KOPT-K1 (cell line): ENCODE data around the gene CEL.
"Not testable (repeated sequence)": the region's sequence is repeated elsewhere in the genome, so short reads cannot be mapped to it uniquely, and the experiment has no call there.

ENCODE experiments used
- H3K27ac ChIP-seq: fragments of 200-600 bp; sonication (generic); 2 replicates; pipeline ENCODE4 v1.5.1; 2016; ENCODE audit warnings: antibody characterized with exemption, mild to moderate bottlenecking, low read depth, low read length; ENCODE audit not compliant: poor library complexity, severe bottlenecking
- H3K36me3 ChIP-seq: fragments of 200-600 bp; sonication (generic); 2 replicates; pipeline ENCODE4 v1.5.1; 2017; ENCODE audit warnings: antibody characterized with exemption, mild to moderate bottlenecking, low read length, moderate library complexity; ENCODE audit not compliant: insufficient read depth
- H3K9me3 ChIP-seq: fragments of 200-600 bp; sonication (generic); 2 replicates; pipeline ENCODE4 v1.5.1; 2017; ENCODE audit warnings: antibody characterized with exemption, low read length, mild to moderate bottlenecking; ENCODE audit not compliant: insufficient read depth, poor library complexity, severe bottlenecking

CEL gene

DNA sequence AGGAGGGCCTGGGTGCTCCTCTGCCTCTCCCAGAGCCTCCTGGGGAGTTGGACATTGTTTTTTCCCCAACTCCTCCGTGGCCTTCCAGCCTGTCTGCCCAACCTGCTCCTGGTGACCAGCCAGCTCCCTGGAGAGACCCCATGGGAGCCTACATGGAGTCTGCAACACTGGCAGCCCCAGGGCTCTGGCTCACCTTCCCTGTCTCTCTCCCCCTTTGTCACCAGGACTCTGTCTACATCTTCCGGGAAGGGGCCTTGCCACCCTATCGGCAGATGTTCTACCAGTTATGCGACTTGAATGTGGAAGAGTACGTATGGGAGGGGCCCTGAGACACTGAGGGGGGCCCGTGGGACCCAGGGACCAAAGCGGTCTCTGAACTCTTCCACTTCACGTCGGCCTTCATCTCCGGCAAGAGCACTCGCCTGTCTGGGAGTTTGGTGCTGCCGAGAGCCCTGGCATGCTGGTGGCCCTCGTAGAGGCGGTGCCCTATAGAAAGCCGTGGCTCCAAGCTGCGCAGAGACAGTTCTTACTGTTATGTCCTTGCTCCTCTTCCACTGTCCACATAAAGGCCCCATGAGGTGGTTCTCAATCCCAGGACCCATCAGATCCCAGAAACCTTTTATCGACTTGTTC is 5.9 kb upstream of the CEL start:
- Histone ChIP-seq H3K36me3 (peaks cover 78% of the 10 kb centered on the region), H3K27ac (peak overlapping the region; percentile 60), H3K9me3 (no peaks in the 10 kb centered on the region)

DNA sequence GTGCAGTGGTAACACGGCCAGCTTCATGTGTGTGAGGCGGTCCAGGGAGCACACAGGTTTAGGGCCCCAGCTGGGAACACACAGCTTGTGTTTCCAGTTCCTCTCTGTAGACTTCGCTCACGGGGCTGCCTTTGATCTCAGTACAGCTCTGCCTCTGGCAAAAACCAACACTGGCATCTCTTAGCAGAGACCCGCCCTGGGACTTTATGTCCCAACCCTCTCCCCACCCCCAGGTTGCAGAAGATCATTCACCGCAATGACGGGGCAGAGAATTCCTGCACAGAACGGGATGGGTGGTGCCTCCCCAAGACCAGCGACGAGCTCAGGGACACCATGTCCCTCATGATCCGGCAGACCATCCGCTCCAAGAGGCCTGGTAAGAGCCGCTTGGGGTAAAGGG is 5.2 kb upstream of the CEL start:
- peaks cover 72% of the 10 kb centered on the region for H3K36me3 ChIP-seq
- no peaks in the 10 kb centered on the region for H3K9me3 ChIP-seq
- H3K27ac ChIP-seq, result peak overlapping the region; percentile 60

DNA sequence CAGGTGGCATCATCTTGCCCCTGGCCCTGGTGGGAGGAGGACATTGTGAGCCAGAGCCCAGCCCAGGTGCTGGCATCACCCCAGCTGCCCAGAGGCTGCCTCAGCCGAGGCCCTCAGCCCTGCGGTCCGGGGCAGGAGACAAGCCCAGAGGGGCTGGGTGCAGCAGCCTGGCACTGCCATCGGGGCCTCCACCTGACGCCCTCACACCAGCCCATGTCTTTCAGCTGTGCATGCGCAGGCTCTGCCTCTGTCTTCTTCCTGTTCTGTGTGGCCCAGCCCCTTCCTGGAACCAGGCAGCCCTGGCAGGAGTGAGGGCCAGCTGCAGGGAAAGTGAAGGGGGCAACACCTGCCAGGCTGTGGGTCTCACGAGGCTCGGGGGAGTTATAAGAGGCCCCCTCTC is 4.8 kb upstream of the CEL start:
- H3K27ac ChIP-seq, result peak overlapping the region; percentile 60
- H3K36me3 ChIP-seq, result peaks cover 67% of the 10 kb centered on the region
- H3K9me3 ChIP-seq, result no peaks in the 10 kb centered on the region

DNA sequence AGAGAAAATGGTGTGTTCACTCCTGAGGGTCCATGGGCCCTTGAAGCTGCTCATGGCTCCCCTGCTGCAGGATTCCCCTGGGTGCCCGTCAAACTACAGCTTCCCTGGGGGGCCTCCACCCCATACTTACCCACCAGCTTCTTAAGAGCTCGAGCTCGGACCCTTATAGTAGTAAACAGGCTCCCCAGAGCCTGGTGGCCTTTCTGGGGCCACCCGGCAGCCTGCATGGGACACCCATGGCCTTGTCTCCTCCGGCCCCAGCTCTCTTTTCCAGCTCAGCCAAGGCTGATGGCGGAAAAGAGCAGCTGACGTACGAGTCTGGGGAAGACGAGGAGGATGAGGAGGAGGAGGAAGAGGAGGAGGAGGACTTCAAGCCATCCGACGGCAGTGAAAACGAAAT is 4.2 kb upstream of the CEL start:
- Histone ChIP-seq H3K9me3 (no peaks in the 10 kb centered on the region), H3K27ac (peak overlapping the region; percentile 60), H3K36me3 (peaks cover 62% of the 10 kb centered on the region)

DNA sequence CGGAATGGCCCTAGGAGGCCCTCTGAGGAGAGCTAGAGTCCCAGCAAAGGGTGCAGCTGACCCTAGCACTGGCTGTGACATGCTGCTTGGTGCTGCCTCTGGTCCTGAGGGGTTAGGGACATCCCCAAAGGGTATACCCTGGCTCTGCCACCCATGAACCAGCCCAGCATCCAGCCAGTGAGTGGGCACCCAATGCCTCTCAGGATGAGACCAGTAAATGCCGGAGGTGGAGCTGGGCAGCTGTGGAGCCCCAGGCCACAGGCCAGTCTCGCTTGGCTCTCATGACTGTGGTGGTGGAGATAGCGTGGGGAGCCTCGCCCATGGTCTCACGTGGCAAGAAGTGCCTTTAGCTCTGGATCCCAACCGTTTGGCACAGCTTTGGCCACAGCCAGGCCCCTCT is 3.7 kb upstream of the CEL start:
- no peaks in the 10 kb centered on the region for H3K9me3 ChIP-seq
- H3K36me3 ChIP-seq, result peaks cover 57% of the 10 kb centered on the region
- peak overlapping the region; percentile 60 for H3K27ac ChIP-seq

DNA sequence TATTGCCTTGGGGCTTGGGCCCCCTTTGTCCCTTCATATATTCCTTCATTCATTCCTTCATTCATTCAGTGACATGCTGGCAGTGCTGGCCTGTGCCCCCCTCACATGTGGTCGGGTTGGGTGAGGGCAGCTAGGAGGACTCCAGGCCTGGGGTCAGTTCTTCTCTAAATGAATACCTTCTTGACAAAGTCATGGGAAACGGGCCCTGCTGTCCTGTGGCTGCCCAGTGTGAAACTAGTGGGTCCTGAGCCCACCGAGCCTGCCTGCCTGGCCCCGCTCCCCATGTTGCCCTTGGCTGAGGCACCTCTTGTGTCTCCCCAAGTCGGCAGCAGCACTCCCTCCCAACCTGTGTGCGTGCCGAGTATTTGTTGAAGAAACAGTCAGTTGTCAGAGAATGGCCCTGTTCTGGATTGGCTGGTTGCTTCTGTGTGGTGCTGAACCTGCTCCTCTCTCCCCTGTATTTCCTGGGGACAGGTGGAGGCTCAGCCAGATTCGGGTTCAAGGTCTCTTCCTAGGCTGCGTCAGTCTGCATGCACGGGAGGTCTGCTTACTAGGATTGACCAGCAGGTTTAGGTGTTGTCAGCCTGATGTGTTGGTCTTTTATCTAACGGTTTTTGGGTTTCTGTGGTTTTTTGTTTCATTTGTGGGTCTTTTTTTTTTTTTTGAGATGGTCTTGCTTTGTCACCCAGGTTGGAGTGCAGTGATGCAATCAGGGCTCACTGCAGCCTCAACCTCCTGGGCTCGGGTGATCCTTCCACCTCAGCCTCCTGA is 3.0 kb upstream of the CEL start:
- peaks cover 50% of the 10 kb centered on the region for H3K36me3 ChIP-seq
- H3K27ac ChIP-seq, result peak overlapping the region; percentile 60
- no peaks in the 10 kb centered on the region for H3K9me3 ChIP-seq

DNA sequence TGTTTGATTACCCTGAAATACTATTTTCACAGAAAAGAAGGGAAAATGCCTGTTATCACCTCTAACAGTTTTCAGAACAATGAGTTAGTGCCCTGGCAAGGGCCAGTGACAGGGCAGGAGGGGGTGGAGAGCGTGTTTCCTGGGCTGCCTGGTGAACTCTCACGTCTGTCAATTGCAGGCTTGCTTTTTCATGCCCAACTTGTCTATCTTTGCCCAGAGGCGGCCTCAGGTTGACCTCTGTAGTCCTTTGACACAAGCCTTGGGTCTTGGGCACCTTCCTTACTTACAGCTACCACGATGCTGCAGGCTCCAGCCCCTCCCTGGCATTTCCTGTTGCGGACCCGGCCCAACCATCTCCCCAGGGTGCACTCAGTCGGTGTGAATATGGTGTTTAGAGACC is 2.2 kb upstream of the CEL start:
- Histone ChIP-seq H3K27ac (peak overlapping the region; percentile 60), H3K36me3 (peaks cover 48% of the 10 kb centered on the region), H3K9me3 (no peaks in the 10 kb centered on the region)

DNA sequence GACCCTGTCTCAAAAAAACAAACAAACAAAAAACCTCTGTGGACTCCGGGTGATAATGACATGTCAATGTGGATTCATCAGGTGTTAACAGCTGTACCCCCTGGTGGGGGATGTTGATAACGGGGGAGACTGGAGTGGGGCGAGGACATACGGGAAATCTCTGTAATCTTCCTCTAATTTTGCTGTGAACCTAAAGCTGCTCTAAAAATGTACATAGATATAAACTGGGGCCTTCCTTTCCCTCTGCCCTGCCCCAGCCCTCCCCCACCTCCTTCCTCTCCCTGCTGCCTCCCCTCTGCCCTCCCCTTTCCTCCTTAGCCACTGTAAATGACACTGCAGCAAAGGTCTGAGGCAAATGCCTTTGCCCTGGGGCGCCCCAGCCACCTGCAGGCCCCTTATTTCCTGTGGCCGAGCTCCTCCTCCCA is 1.4 kb upstream of the CEL start:
- H3K27ac ChIP-seq, result peak overlapping the region; percentile 60
- no peaks in the 10 kb centered on the region for H3K9me3 ChIP-seq
- H3K36me3 ChIP-seq, result peaks cover 41% of the 10 kb centered on the region

DNA sequence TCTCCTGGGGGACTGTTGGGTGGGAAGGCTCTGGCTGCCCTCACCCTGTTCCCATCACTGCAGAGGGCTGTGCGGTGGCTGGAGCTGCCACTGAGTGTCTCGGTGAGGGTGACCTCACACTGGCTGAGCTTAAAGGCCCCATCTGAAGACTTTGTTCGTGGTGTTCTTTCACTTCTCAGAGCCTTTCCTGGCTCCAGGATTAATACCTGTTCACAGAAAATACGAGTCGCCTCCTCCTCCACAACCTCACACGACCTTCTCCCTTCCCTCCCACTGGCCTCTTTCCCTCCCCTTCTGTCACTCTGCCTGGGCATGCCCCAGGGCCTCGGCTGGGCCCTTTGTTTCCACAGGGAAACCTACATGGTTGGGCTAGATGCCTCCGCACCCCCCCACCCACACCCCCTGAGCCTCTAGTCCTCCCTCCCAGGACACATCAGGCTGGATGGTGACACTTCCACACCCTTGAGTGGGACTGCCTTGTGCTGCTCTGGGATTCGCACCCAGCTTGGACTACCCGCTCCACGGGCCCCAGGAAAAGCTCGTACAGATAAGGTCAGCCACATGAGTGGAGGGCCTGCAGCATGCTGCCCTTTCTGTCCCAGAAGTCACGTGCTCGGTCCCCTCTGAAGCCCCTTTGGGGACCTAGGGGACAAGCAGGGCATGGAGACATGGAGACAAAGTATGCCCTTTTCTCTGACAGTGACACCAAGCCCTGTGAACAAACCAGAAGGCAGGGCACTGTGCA is 590 bp upstream of the CEL start:
- peak overlapping the region; percentile 60 for H3K27ac ChIP-seq
- H3K36me3 ChIP-seq, result peaks cover 34% of the 10 kb centered on the region
- H3K9me3 ChIP-seq, result not testable (repeated sequence)

DNA sequence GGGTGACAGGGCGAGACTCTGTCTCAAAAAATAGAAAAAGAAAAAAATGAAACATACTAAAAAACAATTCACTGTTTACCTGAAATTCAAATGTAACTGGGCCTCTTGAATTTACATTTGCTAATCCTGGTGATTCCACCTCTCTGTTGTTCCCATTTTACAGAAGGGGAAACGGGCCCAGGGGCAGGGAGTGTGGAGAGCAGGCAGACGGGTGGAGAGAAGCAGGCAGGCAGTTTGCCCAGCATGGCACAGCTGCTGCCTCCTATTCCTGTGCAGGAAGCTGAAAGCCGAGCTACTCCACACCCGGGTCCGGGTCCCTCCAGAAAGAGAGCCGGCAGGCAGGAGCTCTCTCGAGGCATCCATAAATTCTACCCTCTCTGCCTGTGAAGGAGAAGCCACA is 788 bp downstream of the CEL start:
- not testable (repeated sequence) for H3K9me3 ChIP-seq, H3K27ac ChIP-seq
- peaks cover 24% of the 10 kb centered on the region for H3K36me3 ChIP-seq

DNA sequence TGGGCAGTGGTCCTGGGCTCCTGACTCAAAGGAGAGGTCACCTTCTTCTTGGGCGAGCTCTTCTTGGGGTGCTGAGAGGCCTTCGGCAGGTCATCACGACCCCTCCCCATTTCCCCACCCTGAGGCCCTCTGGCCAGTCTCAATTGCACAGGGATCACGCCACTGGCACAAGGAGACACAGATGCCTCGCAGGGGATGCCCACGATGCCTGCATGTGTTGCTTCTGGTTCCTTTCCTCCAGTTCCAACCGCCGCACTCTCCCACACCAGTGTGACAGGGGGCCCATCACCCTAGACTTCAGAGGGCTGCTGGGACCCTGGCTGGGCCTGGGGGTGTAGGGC is 1.3 kb downstream of the CEL start:
- Histone ChIP-seq H3K9me3 (no peaks in the 10 kb centered on the region), H3K36me3 (peaks cover 23% of the 10 kb centered on the region), H3K27ac (no peak overlapping the region)

DNA sequence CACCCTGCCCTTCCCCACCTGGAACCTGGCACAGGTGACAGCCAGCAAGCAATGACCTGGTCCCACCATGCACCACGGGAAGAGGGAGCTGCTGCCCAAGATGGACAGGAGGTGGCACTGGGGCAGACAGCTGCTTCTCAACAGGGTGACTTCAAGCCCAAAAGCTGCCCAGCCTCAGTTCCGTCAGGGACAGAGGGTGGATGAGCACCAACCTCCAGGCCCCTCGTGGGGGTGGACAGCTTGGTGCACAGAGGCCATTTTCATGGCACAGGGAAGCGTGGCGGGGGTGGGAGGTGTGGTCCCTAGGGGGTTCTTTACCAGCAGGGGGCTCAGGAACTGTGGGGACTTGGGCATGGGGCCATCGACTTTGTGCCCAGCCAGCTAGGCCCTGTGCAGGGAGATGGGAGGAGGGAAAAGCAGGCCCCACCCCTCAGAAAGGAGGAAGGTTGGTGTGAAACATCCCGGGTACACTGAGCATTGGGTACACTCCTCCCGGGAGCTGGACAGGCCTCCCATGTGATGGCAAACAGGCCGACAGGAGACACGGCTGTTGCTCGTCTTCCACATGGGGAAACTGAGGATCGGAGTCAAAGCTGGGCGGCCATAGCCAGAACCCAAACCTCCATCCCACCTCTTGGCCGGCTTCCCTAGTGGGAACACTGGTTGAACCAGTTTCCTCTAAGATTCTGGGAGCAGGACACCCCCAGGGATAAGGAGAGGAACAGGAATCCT is 1.9 kb downstream of the CEL start:
- no peak overlapping the region for H3K27ac ChIP-seq
- H3K9me3 ChIP-seq, result no peaks in the 10 kb centered on the region
- H3K36me3 ChIP-seq, result peaks cover 17% of the 10 kb centered on the region

DNA sequence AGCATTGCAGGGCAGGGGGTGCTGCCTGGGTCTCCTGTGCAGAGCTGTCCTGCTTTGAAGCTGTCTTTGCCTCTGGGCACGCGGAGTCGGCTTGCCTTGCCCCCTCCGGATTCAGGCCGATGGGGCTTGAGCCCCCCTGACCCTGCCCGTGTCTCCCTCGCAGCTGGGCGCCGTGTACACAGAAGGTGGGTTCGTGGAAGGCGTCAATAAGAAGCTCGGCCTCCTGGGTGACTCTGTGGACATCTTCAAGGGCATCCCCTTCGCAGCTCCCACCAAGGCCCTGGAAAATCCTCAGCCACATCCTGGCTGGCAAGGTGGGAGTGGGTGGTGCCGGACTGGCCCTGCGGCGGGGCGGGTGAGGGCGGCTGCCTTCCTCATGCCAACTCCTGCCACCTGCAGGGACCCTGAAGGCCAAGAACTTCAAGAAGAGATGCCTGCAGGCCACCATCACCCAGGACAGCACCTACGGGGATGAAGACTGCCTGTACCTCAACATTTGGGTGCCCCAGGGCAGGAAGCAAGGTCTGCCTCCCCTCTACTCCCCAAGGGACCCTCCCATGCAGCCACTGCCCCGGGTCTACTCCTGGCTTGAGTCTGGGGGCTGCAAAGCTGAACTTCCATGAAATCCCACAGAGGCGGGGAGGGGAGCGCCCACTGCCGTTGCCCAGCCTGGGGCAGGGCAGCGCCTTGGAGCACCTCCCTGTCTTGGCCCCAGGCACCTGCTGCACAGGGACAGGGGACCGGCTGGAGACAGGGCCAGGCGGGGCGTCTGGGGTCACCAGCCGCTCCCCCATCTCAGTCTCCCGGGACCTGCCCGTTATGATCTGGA is 2.7 kb downstream of the CEL start:
- H3K27ac ChIP-seq, result no peak overlapping the region
- H3K9me3 ChIP-seq, result no peaks in the 10 kb centered on the region
- H3K36me3 ChIP-seq, result peaks cover 17% of the 10 kb centered on the region; the same call in 1 of the 2 replicates

DNA sequence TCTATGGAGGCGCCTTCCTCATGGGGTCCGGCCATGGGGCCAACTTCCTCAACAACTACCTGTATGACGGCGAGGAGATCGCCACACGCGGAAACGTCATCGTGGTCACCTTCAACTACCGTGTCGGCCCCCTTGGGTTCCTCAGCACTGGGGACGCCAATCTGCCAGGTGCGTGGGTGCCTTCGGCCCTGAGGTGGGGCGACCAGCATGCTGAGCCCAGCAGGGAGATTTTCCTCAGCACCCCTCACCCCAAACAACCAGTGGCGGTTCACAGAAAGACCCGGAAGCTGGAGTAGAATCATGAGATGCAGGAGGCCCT is 3.2 kb downstream of the CEL start:
- no peak overlapping the region for H3K27ac ChIP-seq
- no peaks in the 10 kb centered on the region for H3K9me3 ChIP-seq
- H3K36me3 ChIP-seq, result peaks cover 17% of the 10 kb centered on the region; the same call in 1 of the 2 replicates
